NB4 (cell line): ENCODE data around the gene ZNF830.

Experiments
- DNase-seq: peaks from one replicate; pipeline ENCODE4 v3.0.0; 2010; ENCODE audit warnings: low read depth
- H3K4me3 ChIP-seq: one replicate; pipeline ENCODE4 v1.5.1; 2011; ENCODE audit warnings: mild to moderate bottlenecking, low read depth, low read length, moderate library complexity
- CTCF ChIP-seq: IDR thresholded peaks from one replicate; pipeline ENCODE4 v1.5.1; 2012; ENCODE audit warnings: low read depth, low read length
- MAX ChIP-seq: IDR thresholded peaks from 2 replicates; pipeline ENCODE4 v1.6.1; 2011; ENCODE audit warnings: low read depth, low read length
- MYC ChIP-seq: IDR thresholded peaks from 2 replicates; pipeline ENCODE4 v1.6.1; 2011; ENCODE audit warnings: low read depth, low read length
- POLR2A ChIP-seq: IDR thresholded peaks from 2 replicates; pipeline ENCODE4 v1.6.1; 2011; ENCODE audit warnings: mild to moderate bottlenecking; ENCODE audit not compliant: insufficient read length; ENCODE audit errors: extremely low read depth

ZNF830 gene

GRCh38 chr17:34989473-34989872 is 28.1 kb downstream of the ZNF830 start:
- no peak overlapping the region for H3K4me3 ChIP-seq
- TF ChIP-seq CTCF = no peak
- TF ChIP-seq POLR2A = no peak
- no peak for TF ChIP-seq MAX
- no peak for TF ChIP-seq MYC
- no peak for DNase-seq

GRCh38 chr17:34990921-34991365 is 29.6 kb downstream of the ZNF830 start:
- H3K4me3 ChIP-seq = peak overlapping the region; percentile 37
- TF ChIP-seq CTCF (no peak), MAX (no peak), MYC (peak; percentile 38; the same call in 1 of the 2 replicates), POLR2A (no peak)
- DNase-seq = peak; percentile 94

GRCh38 chr17:34991606-34992005 is 30.3 kb downstream of the ZNF830 start:
- TF ChIP-seq POLR2A (no peak), CTCF (peak; percentile 37), MAX (0 out of 2 replicates have a peak, but pooled peaks have one; percentile 7), MYC (peak; percentile 21; the same call in 1 of the 2 replicates)
- peak; percentile 94 for DNase-seq
- H3K4me3 ChIP-seq = peak overlapping the region; percentile 37

GRCh38 chr17:34993031-34993430 is 31.7 kb downstream of the ZNF830 start:
- TF ChIP-seq POLR2A = no peak
- no peak for TF ChIP-seq CTCF
- no peak for TF ChIP-seq MYC
- no peak for TF ChIP-seq MAX
- peak; percentile 58 for DNase-seq
- H3K4me3 ChIP-seq = no peak overlapping the region

- no peak for DNase-seq
- H3K4me3 ChIP-seq = no peak overlapping the region
- no peak for TF ChIP-seq POLR2A
- TF ChIP-seq MAX = no peak
- TF ChIP-seq MYC = no peak
- no peak for TF ChIP-seq CTCF
Measured at GRCh38 chr17:34996422-34997285, 35.3 kb downstream of the ZNF830 start.
